ENCODE data around the gene SNRNP25.

GRCh38 chr16:38941-39892 is 14.4 kb upstream of the SNRNP25 start:
- TF ChIP-seq CTCF (IDR thresholded peaks at IDR 0.05; ENCODE audit: control extremely low read depth in 1 of 3, insufficient read depth in 1 of 3, low read depth in 1 of 3, low read length in 3 of 3) (no peak), POLR2AphosphoS5 (IDR thresholded peaks at IDR 0.05; ENCODE audit: low read depth, low read length) (no peak), JUN (IDR thresholded peaks at IDR 0.05; ENCODE audit: low read depth, low read length) (no peak), POU5F1 (IDR thresholded peaks at IDR 0.05; ENCODE audit: low read depth, low read length) (no peak), CREB1 (IDR thresholded peaks at IDR 0.05) (no peak), EP300 (IDR thresholded peaks at IDR 0.05; ENCODE audit: borderline replicate concordance in 1 of 2, low read depth in 2 of 2, low read length in 2 of 2) (no peak), POLR2A (IDR thresholded peaks at IDR 0.05; ENCODE audit: control extremely low read depth in 1 of 2, low read depth in 2 of 2, low read length in 2 of 2) (no peak; a peak in 1 of 3 replicates), HDAC6 (IDR thresholded peaks at IDR 0.05; ENCODE audit: low read depth, low read length) (no peak), ATF3 (IDR thresholded peaks at IDR 0.05; ENCODE audit: insufficient read depth, low read depth, low read length) (no peak)
